Prostate gland (tissue), 2 donors: ENCODE results near the gene NINL. TPM values are rescaled to one million over a fixed set of nuclear protein-coding genes. Genes with fewer than 3 reads are reported as not detected.
A peak's percentile ranks its signal among the peaks of the same experiment; 100 is the strongest.

Experiments used
- DNase-seq: peaks from one replicate; pipeline ENCODE4 v3.0.0-alpha.2; 2019; ENCODE audit warnings: low spot score
- H3K27ac ChIP-seq, 2 donors: fragments of 200-600 bp; sonication (generic); 2 replicates each; pipeline ENCODE4 v1.5.1; 2017 to 2019
- H3K27me3 ChIP-seq: fragments of 200-600 bp; sonication (generic); replicated peaks from 2 replicates; pipeline ENCODE4 v1.5.1; 2019; ENCODE audit not compliant: insufficient read depth
- H3K36me3 ChIP-seq, 2 donors: fragments of 200-600 bp; sonication (generic); 1 replicate in 1 of 2; 2 replicates in 1 of 2; pipeline versions ENCODE4 v1.5.1 to v1.8.1; 2017 to 2019
- H3K4me1 ChIP-seq: fragments of 200-600 bp; sonication (generic); replicated peaks from 2 replicates; pipeline ENCODE4 v1.5.1; 2019
- H3K4me3 ChIP-seq, 2 donors: fragments of 200-600 bp; sonication (generic); 2 replicates each; pipeline ENCODE4 v1.5.1; 2017 to 2019
- H3K9me3 ChIP-seq: fragments of 200-600 bp; sonication (generic); 2 replicates; pipeline ENCODE4 v1.5.1; 2017
- CTCF ChIP-seq, 4 experiments: fragments of 200-600 bp in 2 of 4; fragments of 450-650 bp in 2 of 4; sonication (generic) in 2 of 4; IDR thresholded peaks; 1 replicate in 3 of 4; 2 replicates in 1 of 4; pipeline ENCODE4 v1.5.1; 2016 to 2019; ENCODE audit warnings: antibody characterized with exemption in 4 of 4, mild to moderate bottlenecking in 2 of 4, moderate library complexity in 2 of 4
- POLR2A ChIP-seq: fragments of 450-650 bp; IDR thresholded peaks from one replicate; pipeline ENCODE4 v1.6.1; 2016; ENCODE audit warnings: antibody characterized with exemption, mild to moderate bottlenecking
- POLR2AphosphoS5 ChIP-seq: sonication (generic); formaldehyde crosslinking; IDR thresholded peaks from one replicate; pipeline ENCODE4 v1.6.1; 2017; ENCODE audit warnings: antibody characterized with exemption
- WGBS: methylation state at CpG from one replicate; pipeline ENCODE4 v1.1.5; 2018; 5-methylcytosine and 5-hydroxymethylcytosine counted together
- intact Hi-C: fragments of 100-400 bp; cut with DNase I; formaldehyde crosslinking; loops from one replicate; pipeline ENCODE4 v1.14.2; 2022
- total RNA-seq, 2 donors: library from RNA; depleted of rRNA; stranded (reverse); fragments of >200 nt; gene quantifications; one replicate each; pipeline ENCODE4 v1.1.0, GENCODE V29; 2016

The NINL gene
- total RNA-seq, 2 donors from 2014 or later: 16.3 to 31.1 TPM

- WGBS: 81% methylated on average over 8 of the region's 8 CpGs
- no peaks in the 10 kb centered on the region for H3K4me1 ChIP-seq
- no peak for DNase-seq
Measured at GRCh38 chr20:25499855-25500434, 85.4 kb downstream of the NINL start.

GRCh38 chr20:25499031-25499430 is 86.3 kb downstream of the NINL start:
- no peaks in the 10 kb centered on the region for H3K36me3 ChIP-seq
- no peaks in the 10 kb centered on the region for H3K4me1 ChIP-seq
- no peaks in the 10 kb centered on the region for H3K27me3 ChIP-seq
- intact Hi-C loops: no loop called here
- WGBS: 61% methylated on average over 13 of the region's 13 CpGs
- H3K27ac ChIP-seq: no peak overlapping the region
- H3K4me3 ChIP-seq: no peak overlapping the region
- TF ChIP-seq POLR2AphosphoS5 (no peak), POLR2A (no peak), CTCF (IDR thresholded peaks at IDR 0.05) (no peak)
- H3K9me3 ChIP-seq: no peaks in the 10 kb centered on the region
- DNase-seq: peak; percentile 29

More at GRCh38 chr20:25499855-25500434, 85.4 kb downstream of the NINL start:
- H3K27me3 ChIP-seq: no peaks in the 10 kb centered on the region
- H3K4me3 ChIP-seq: no peak overlapping the region
- intact Hi-C loops: no loop called here
- no peaks in the 10 kb centered on the region for H3K9me3 ChIP-seq
- no peaks in the 10 kb centered on the region for H3K36me3 ChIP-seq
- TF ChIP-seq CTCF (IDR thresholded peaks at IDR 0.05) (no peak), POLR2AphosphoS5 (no peak), POLR2A (no peak)
- no peak overlapping the region for H3K27ac ChIP-seq

- Histone ChIP-seq H3K27ac (peak overlapping the region in 1 of 2 donors; percentile 39), H3K4me3 (no peak overlapping the region), H3K27me3 (no peaks in the 10 kb centered on the region), H3K4me1 (no peaks in the 10 kb centered on the region), H3K9me3 (no peaks in the 10 kb centered on the region), H3K36me3 (no peaks in the 10 kb centered on the region)
- 91% methylated on average over 6 of the region's 6 CpGs for WGBS
- intact Hi-C loops: no loop called here
- TF ChIP-seq POLR2A (no peak), POLR2AphosphoS5 (no peak), CTCF (IDR thresholded peaks at IDR 0.05) (no peak)
- no peak for DNase-seq
Measured at GRCh38 chr20:25498280-25498606, 87.1 kb downstream of the NINL start.

GRCh38 chr20:25497586-25498279 is 87.6 kb downstream of the NINL start:
- WGBS: 85% methylated on average over 22 of the region's 22 CpGs
- no peak overlapping the region for H3K4me3 ChIP-seq
- no peak for DNase-seq
- H3K27ac ChIP-seq: peak overlapping the region in 1 of 2 donors; percentile 39
- H3K4me1 ChIP-seq: no peaks in the 10 kb centered on the region
- intact Hi-C loops: no loop called here
- H3K9me3 ChIP-seq: no peaks in the 10 kb centered on the region
- TF ChIP-seq CTCF (IDR thresholded peaks at IDR 0.05): no peak
- TF ChIP-seq POLR2A: no peak
- TF ChIP-seq POLR2AphosphoS5: no peak
- no peaks in the 10 kb centered on the region for H3K27me3 ChIP-seq
- H3K36me3 ChIP-seq: no peaks in the 10 kb centered on the region

- Histone ChIP-seq H3K4me1 (no peaks in the 10 kb centered on the region), H3K9me3 (no peaks in the 10 kb centered on the region), H3K36me3 (no peaks in the 10 kb centered on the region), H3K4me3 (no peak overlapping the region), H3K27ac (peak overlapping the region in 1 of 2 donors; percentile 34), H3K27me3 (no peaks in the 10 kb centered on the region)
- WGBS: 55% methylated on average over 9 of the region's 9 CpGs
- DNase-seq: peak; percentile 60
- TF ChIP-seq POLR2AphosphoS5 (peak; percentile 51), CTCF (IDR thresholded peaks at IDR 0.05) (no peak)
- intact Hi-C loops: no loop called here
Measured at GRCh38 chr20:25496968-25497401, 88.3 kb downstream of the NINL start.
